A673 (cell line): ENCODE results near the gene FBN1. TPM values are rescaled to one million over a fixed set of nuclear protein-coding genes. Genes with fewer than 3 reads are reported as not detected.

ENCODE experiments used
- BruUV-seq: library from RNA; stranded (reverse); fragments of 400-500 nt; replicated peaks from 2 replicates; lab custom pipeline; 2021; lab: Mats Ljungman, UMichigan
- CTCF ChIA-PET: fragments of 300-600 bp; sonication (Branson Sonifier 250); formaldehyde crosslinking; loops from one replicate; lab custom pipeline; 2022; ENCODE audit warnings: antibody characterized with exemption; lab: Charles Lee
- POLR2A ChIA-PET: fragments of 300-600 bp; sonication (Branson Sonifier 250); formaldehyde crosslinking; loops from one replicate; lab custom pipeline; 2022; ENCODE audit warnings: antibody characterized with exemption; ENCODE audit not compliant: low non-redundant PET; lab: Charles Lee
- DNase-seq: peaks from one replicate; pipeline ENCODE4 v3.0.0-alpha.2; 2015; ENCODE audit warnings: low spot score
- H3K27ac ChIP-seq: fragments of 200-600 bp; sonication (generic); 2 replicates; pipeline ENCODE4 v1.5.1; 2016; ENCODE audit warnings: mixed run types, low read depth, mild to moderate bottlenecking, mixed read lengths, antibody characterized with exemption, low read length; ENCODE audit not compliant: poor library complexity, severe bottlenecking
- H3K27me3 ChIP-seq: fragments of 200-600 bp; sonication (generic); replicated peaks from 2 replicates; pipeline ENCODE4 v1.6.1; 2017; ENCODE audit warnings: mixed run types, low read depth, mild to moderate bottlenecking, mixed read lengths, antibody characterized with exemption, low read length; ENCODE audit not compliant: insufficient read depth, poor library complexity
- H3K36me3 ChIP-seq: fragments of 200-600 bp; sonication (generic); 2 replicates; pipeline ENCODE4 v1.6.1; 2016; ENCODE audit warnings: mixed run types, mild to moderate bottlenecking, mixed read lengths, antibody characterized with exemption, low read length; ENCODE audit not compliant: insufficient read depth, poor library complexity, severe bottlenecking
- H3K4me1 ChIP-seq: fragments of 200-600 bp; sonication (generic); 2 replicates; pipeline ENCODE4 v1.6.1; 2017; ENCODE audit warnings: mixed run types, mild to moderate bottlenecking, mixed read lengths, antibody characterized with exemption, low read length; ENCODE audit not compliant: insufficient read depth, poor library complexity, severe bottlenecking
- H3K4me3 ChIP-seq: fragments of 200-600 bp; sonication (generic); 2 replicates; pipeline ENCODE4 v1.5.1; 2016; ENCODE audit warnings: low read depth, mixed run types, mild to moderate bottlenecking, mixed read lengths, low read length; ENCODE audit not compliant: poor library complexity, severe bottlenecking
- H3K9me3 ChIP-seq: fragments of 200-600 bp; sonication (generic); 2 replicates; pipeline ENCODE4 v1.6.1; 2016; ENCODE audit warnings: mixed run types, low read depth, mild to moderate bottlenecking, mixed read lengths, antibody characterized with exemption, low read length; ENCODE audit not compliant: poor library complexity, severe bottlenecking
- EZH2 ChIP-seq: fragments of 200-600 bp; sonication (generic); IDR thresholded peaks from 2 replicates; pipeline ENCODE4 v1.6.1; 2017; ENCODE audit warnings: borderline replicate concordance, low read depth, mild to moderate bottlenecking, mixed read lengths, antibody characterized with exemption, low read length; ENCODE audit not compliant: poor library complexity, severe bottlenecking
- intact Hi-C: fragments of 100-400 bp; cut with micrococcal nuclease; formaldehyde crosslinking; loops from one replicate; pipeline ENCODE4 v1.10.0; 2022; ENCODE audit not compliant: unreplicated experiment
- total RNA-seq: library from RNA; stranded (reverse); gene quantifications from 2 replicates; pipeline ENCODE4 v1.2.3, GENCODE V29; 2021
- TF ChIP-seq, protein P1 (sequence below): fragments of 300-800, 200-600 bp; sonication (generic); conservative IDR thresholded peaks from 2 replicates; pipeline ENCODE4 v1.5.1; 2017; ENCODE audit warnings: low read depth, mild to moderate bottlenecking, antibody characterized with exemption, low read length, moderate library complexity, mixed read lengths

FBN1 gene
- total RNA-seq, 1 experiment from 2014 or later = 25.4 TPM

DNA sequence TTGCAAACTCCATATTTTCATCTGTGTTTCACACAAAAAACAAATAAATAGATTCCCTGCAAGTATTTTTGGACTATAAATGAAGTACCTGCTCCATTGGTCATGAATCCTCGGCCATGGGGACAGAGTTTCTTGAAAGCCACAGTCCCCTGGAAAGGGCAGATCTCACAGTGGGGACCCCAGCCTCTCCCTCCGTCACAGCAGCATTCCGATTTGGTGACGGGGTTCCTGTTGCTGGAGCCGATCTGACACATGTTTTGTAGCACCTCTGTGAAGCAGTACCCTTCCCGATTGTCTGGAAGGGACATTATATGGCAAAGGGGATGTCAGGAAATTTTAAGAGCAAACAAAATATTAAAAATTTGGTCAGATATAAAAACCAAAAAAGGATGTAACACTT is 218.0 kb downstream of the FBN1 start:
- Histone ChIP-seq H3K4me3 (no peak overlapping the region), H3K36me3 (no peaks in the 10 kb centered on the region), H3K27me3 (no peaks in the 10 kb centered on the region), H3K9me3 (no peaks in the 10 kb centered on the region), H3K27ac (peak overlapping the region; percentile 2), H3K4me1 (peaks cover 13% of the 10 kb centered on the region)
- ChIA-PET POLR2A (no interaction called here), CTCF (no interaction called here)
- no peak for DNase-seq
- no peak for TF ChIP-seq EZH2
- TF ChIP-seq, protein P1, sequence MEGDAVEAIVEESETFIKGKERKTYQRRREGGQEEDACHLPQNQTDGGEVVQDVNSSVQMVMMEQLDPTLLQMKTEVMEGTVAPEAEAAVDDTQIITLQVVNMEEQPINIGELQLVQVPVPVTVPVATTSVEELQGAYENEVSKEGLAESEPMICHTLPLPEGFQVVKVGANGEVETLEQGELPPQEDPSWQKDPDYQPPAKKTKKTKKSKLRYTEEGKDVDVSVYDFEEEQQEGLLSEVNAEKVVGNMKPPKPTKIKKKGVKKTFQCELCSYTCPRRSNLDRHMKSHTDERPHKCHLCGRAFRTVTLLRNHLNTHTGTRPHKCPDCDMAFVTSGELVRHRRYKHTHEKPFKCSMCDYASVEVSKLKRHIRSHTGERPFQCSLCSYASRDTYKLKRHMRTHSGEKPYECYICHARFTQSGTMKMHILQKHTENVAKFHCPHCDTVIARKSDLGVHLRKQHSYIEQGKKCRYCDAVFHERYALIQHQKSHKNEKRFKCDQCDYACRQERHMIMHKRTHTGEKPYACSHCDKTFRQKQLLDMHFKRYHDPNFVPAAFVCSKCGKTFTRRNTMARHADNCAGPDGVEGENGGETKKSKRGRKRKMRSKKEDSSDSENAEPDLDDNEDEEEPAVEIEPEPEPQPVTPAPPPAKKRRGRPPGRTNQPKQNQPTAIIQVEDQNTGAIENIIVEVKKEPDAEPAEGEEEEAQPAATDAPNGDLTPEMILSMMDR = no peak
- no TSS peak for BruUV-seq
- intact Hi-C loops = no loop called here

DNA sequence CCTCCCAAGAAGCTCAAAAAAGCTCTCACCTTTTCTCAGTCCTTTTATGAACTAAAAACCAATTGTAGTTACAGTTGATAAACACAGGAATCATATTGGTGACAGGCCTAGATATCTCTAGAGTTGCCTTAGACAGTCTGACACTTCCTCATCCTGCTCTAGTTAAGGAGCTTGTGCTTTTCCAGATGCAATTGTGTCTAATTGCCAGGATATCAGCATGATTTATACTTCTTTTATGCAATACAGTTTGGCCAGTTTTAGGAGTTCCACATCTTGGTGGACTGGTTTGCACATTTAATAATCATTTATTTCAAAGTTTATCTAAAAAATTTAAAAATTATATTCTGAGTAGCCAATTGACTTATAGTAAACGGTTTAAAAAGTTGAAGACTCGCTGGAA is 218.6 kb downstream of the FBN1 start:
- ChIA-PET POLR2A (no interaction called here), CTCF (no interaction called here)
- intact Hi-C loops = no loop called here
- Histone ChIP-seq H3K4me1 (peaks cover 13% of the 10 kb centered on the region), H3K4me3 (no peak overlapping the region), H3K27ac (no peak overlapping the region), H3K27me3 (no peaks in the 10 kb centered on the region), H3K36me3 (no peaks in the 10 kb centered on the region), H3K9me3 (no peaks in the 10 kb centered on the region)
- DNase-seq = no peak
- TF ChIP-seq, protein P1 = no peak
- TF ChIP-seq EZH2 = no peak
- BruUV-seq = no TSS peak

DNA sequence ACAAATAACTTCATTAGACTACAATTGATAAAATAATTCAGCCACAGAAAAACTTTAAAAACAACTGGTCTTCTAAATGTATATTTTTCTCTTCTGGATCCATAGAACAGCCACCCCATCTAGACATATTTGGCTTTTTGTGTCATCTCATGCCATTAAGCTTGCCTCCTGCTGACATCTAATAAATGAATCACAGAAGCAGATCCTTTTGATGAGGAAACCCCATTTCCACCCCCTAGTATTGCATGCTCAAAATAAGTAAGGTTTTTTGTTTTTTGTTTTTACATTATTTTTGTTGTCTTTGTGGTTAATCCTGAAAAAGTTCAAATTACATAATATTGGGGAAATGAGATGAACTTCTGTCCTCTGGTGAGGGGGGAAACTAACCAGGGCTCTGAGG is 219.5 kb downstream of the FBN1 start:
- Histone ChIP-seq H3K27me3 (no peaks in the 10 kb centered on the region), H3K4me3 (no peak overlapping the region), H3K9me3 (no peaks in the 10 kb centered on the region), H3K36me3 (no peaks in the 10 kb centered on the region), H3K27ac (no peak overlapping the region), H3K4me1 (peaks cover 13% of the 10 kb centered on the region)
- BruUV-seq = no TSS peak
- POLR2A ChIA-PET = no interaction called here
- peak; percentile 46 for DNase-seq
- TF ChIP-seq, protein P1 = no peak
- TF ChIP-seq EZH2 = no peak
- intact Hi-C loops = no loop called here
- CTCF ChIA-PET = no interaction called here
